Neural progenitor cell (in vitro differentiated cells): ENCODE results near the gene RAB15. TPM values are rescaled to one million over a fixed set of nuclear protein-coding genes. Genes with fewer than 3 reads are reported as not detected.

ENCODE experiments used
- DNase-seq: peaks from one replicate; pipeline ENCODE4 v3.0.0-alpha.2; 2016; ENCODE audit warnings: low spot score
- H2AFZ ChIP-seq: fragments of 200-600 bp; sonication (generic); replicated peaks from 2 replicates; pipeline ENCODE4 v1.6.1; 2016; ENCODE audit warnings: antibody characterized with exemption
- H3F3A ChIP-seq: fragments of 200-600 bp; sonication (generic); 2 replicates; pipeline ENCODE4 v1.6.1; 2016; ENCODE audit warnings: antibody characterized with exemption, low read depth
- H3K27ac ChIP-seq: fragments of 200-600 bp; sonication (generic); 2 replicates; pipeline ENCODE4 v1.5.1; 2016; ENCODE audit warnings: mild to moderate bottlenecking
- H3K27me3 ChIP-seq: fragments of 200-600 bp; sonication (generic); 2 replicates; pipeline ENCODE4 v1.6.1; 2016; ENCODE audit warnings: mild to moderate bottlenecking, moderate library complexity
- H3K36me3 ChIP-seq: fragments of 200-600 bp; sonication (generic); 2 replicates; pipeline ENCODE4 v1.5.1; 2016
- H3K4me1 ChIP-seq: fragments of 200-600 bp; sonication (generic); 2 replicates; pipeline ENCODE4 v1.6.1; 2016; ENCODE audit warnings: mixed run types
- H3K4me2 ChIP-seq: fragments of 200-600 bp; sonication (generic); 2 replicates; pipeline ENCODE4 v1.6.1; 2016
- H3K4me3 ChIP-seq: fragments of 200-600 bp; sonication (generic); 2 replicates; pipeline ENCODE4 v1.5.1; 2016
- H3K79me2 ChIP-seq: fragments of 200-600 bp; sonication (generic); 2 replicates; pipeline ENCODE4 v1.6.1; 2016; ENCODE audit warnings: low read depth
- H3K9ac ChIP-seq: fragments of 200-600 bp; sonication (generic); 2 replicates; pipeline ENCODE4 v1.6.1; 2016
- H3K9me3 ChIP-seq: fragments of 200-600 bp; sonication (generic); 2 replicates; pipeline ENCODE4 v1.5.1; 2016; ENCODE audit warnings: low read depth
- H4K20me1 ChIP-seq: fragments of 200-600 bp; sonication (generic); 2 replicates; pipeline ENCODE4 v1.6.1; 2016; ENCODE audit warnings: low read depth
- H3K27ac Mint-ChIP-seq: 3 replicates; pipeline ENCODE4 v1.8.0; 2021; ENCODE audit warnings: mixed read lengths
- H3K27me3 Mint-ChIP-seq: 2 replicates; pipeline ENCODE4 v1.8.0; 2022; ENCODE audit warnings: low read depth, mild to moderate bottlenecking, inconsistent platforms, moderate library complexity, mixed read lengths; ENCODE audit not compliant: insufficient read depth
- H3K36me3 Mint-ChIP-seq: 3 replicates; pipeline ENCODE4 v1.8.0; 2021; ENCODE audit warnings: mixed read lengths
- H3K4me1 Mint-ChIP-seq: 3 replicates; pipeline ENCODE4 v1.8.0; 2021; ENCODE audit warnings: mixed read lengths
- H3K4me3 Mint-ChIP-seq: 3 replicates; pipeline ENCODE4 v1.8.0; 2021; ENCODE audit warnings: mild to moderate bottlenecking, moderate library complexity, mixed read lengths
- H3K9me3 Mint-ChIP-seq: 3 replicates; pipeline ENCODE4 v1.8.0; 2020; ENCODE audit warnings: mixed read lengths
- CTCF ChIP-seq: fragments of 200-600 bp; sonication (generic); IDR thresholded peaks from 2 replicates; pipeline ENCODE4 v1.5.1; 2017; ENCODE audit warnings: antibody characterized with exemption, mild to moderate bottlenecking
- EZH2 ChIP-seq: fragments of 200-600 bp; sonication (generic); IDR thresholded peaks from 2 replicates; pipeline ENCODE4 v1.6.1; 2017; ENCODE audit warnings: antibody characterized with exemption, mild to moderate bottlenecking, moderate library complexity
- EZH2phosphoT487 ChIP-seq: fragments of 200-600 bp; sonication (generic); IDR thresholded peaks from 2 replicates; pipeline ENCODE4 v1.6.1; 2017; ENCODE audit warnings: antibody characterized with exemption
- total RNA-seq: library from RNA; depleted of rRNA; stranded (reverse); fragments of >200 nt; gene quantifications from 2 replicates; pipeline ENCODE4 v1.2.3, GENCODE V29; 2015; ENCODE audit warnings: low replicate concordance

The RAB15 gene
- total RNA-seq, 1 donor from 2014 or later = 12.2 TPM

- Histone ChIP-seq H3K4me2 (no peak overlapping the region), H3K4me3 (no peak overlapping the region), H2AFZ (no peak overlapping the region), H3K9me3 (no peaks in the 10 kb centered on the region), H3K36me3 (no peaks in the 10 kb centered on the region), H4K20me1 (peaks cover 5% of the 10 kb centered on the region), H3K9ac (no peak overlapping the region), H3K4me1 (no peaks in the 10 kb centered on the region), H3K27ac (no peak overlapping the region), H3F3A (no peaks in the 10 kb centered on the region), H3K27me3 (no peaks in the 10 kb centered on the region), H3K79me2 (no peaks in the 10 kb centered on the region)
- Mint-ChIP-seq H3K4me3 (no peak overlapping the region), H3K27me3 (no peaks in the 10 kb centered on the region), H3K9me3 (no peaks in the 10 kb centered on the region), H3K36me3 (peaks cover 9% of the 10 kb centered on the region), H3K4me1 (no peaks in the 10 kb centered on the region), H3K27ac (no peak overlapping the region)
- TF ChIP-seq CTCF (no peak), EZH2 (no peak), EZH2phosphoT487 (no peak)
- no peak for DNase-seq
Measured at GRCh38 chr14:64951291-64951690, 20.8 kb downstream of the RAB15 start.

DNA sequence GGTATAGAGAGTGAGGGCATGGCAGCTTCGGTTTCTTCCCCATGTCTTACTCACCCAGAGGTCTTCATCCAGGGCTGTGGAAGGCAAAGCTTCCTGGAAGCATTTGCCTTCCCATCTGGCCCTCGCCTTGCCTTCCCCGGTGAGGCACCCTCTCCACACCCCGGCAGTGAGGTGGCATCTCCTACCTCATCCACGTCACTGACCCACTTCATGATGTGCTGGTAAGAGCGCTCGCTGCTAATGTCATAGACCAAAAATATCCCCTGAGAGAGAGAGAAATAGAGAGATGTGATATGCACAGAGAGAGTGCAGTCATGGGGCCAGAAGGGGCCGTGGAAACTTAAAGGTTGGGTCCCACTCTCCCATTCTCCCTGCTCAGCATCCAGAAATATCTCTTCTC lies 21.2 kb downstream of the RAB15 start:
- Histone ChIP-seq H3K4me1 (no peaks in the 10 kb centered on the region), H3K4me2 (no peak overlapping the region), H3K27me3 (no peaks in the 10 kb centered on the region), H3K9ac (no peak overlapping the region), H3K36me3 (no peaks in the 10 kb centered on the region), H3K79me2 (no peaks in the 10 kb centered on the region), H3K9me3 (no peaks in the 10 kb centered on the region), H3K4me3 (no peak overlapping the region), H2AFZ (no peak overlapping the region), H4K20me1 (peaks cover 5% of the 10 kb centered on the region), H3F3A (no peaks in the 10 kb centered on the region), H3K27ac (no peak overlapping the region)
- TF ChIP-seq EZH2 (no peak), CTCF (no peak), EZH2phosphoT487 (no peak)
- H3K36me3 Mint-ChIP-seq = peaks cover 9% of the 10 kb centered on the region
- no peak for DNase-seq
- H3K4me1 Mint-ChIP-seq = no peaks in the 10 kb centered on the region
- no peaks in the 10 kb centered on the region for H3K27me3 Mint-ChIP-seq
- no peak overlapping the region for H3K27ac Mint-ChIP-seq
- H3K9me3 Mint-ChIP-seq = no peaks in the 10 kb centered on the region
- H3K4me3 Mint-ChIP-seq = no peak overlapping the region

- H3K27me3 Mint-ChIP-seq = no peaks in the 10 kb centered on the region
- H3K4me1 Mint-ChIP-seq = no peaks in the 10 kb centered on the region
- Histone ChIP-seq H3K36me3 (no peaks in the 10 kb centered on the region), H4K20me1 (peaks cover 5% of the 10 kb centered on the region), H3K4me1 (no peaks in the 10 kb centered on the region), H3F3A (no peaks in the 10 kb centered on the region), H3K4me3 (no peak overlapping the region), H3K9me3 (no peaks in the 10 kb centered on the region), H3K27me3 (no peaks in the 10 kb centered on the region), H3K9ac (no peak overlapping the region), H3K27ac (no peak overlapping the region), H3K4me2 (no peak overlapping the region), H2AFZ (no peak overlapping the region), H3K79me2 (no peaks in the 10 kb centered on the region)
- no peak overlapping the region for H3K4me3 Mint-ChIP-seq
- DNase-seq = no peak
- H3K9me3 Mint-ChIP-seq = no peaks in the 10 kb centered on the region
- TF ChIP-seq EZH2phosphoT487 = no peak
- no peak for TF ChIP-seq CTCF
- no peak for TF ChIP-seq EZH2
- no peak overlapping the region for H3K27ac Mint-ChIP-seq
- H3K36me3 Mint-ChIP-seq = peaks cover 9% of the 10 kb centered on the region
Measured at GRCh38 chr14:64948612-64949210, 23.4 kb downstream of the RAB15 start.
